Upper lobe of right lung (tissue), 1 donor: ENCODE results near the gene ADIPOQ. TPM values are rescaled to one million over a fixed set of nuclear protein-coding genes. Genes with fewer than 3 reads are reported as not detected.
"Not testable (repeated sequence)": the region's sequence is repeated elsewhere in the genome, so short reads cannot be mapped to it uniquely, and the experiment has no call there.

Experiments used
- ATAC-seq: fragments of 200-7000 bp; cut with Tn5 transposase; one replicate; pipeline ENCODE4 v1.9.1; 2020; ENCODE audit warnings: mild to moderate bottlenecking, moderate library complexity
- DNase-seq: peaks from one replicate; pipeline ENCODE4 v3.0.0-alpha.2; 2020
- H3K27ac ChIP-seq: fragments of 200-600 bp; one replicate; pipeline ENCODE4 v1.8.0; 2022
- H3K27me3 ChIP-seq: fragments of 200-600 bp; one replicate; pipeline ENCODE4 v1.8.0; 2022; ENCODE audit warnings: mild to moderate bottlenecking
- H3K36me3 ChIP-seq: fragments of 200-600 bp; one replicate; pipeline ENCODE4 v1.8.0; 2022
- H3K4me1 ChIP-seq: fragments of 200-600 bp; one replicate; pipeline ENCODE4 v1.8.0; 2022
- H3K4me3 ChIP-seq: fragments of 200-600 bp; one replicate; pipeline ENCODE4 v1.8.0; 2022; ENCODE audit warnings: mild to moderate bottlenecking
- H3K9me3 ChIP-seq: fragments of 200-600 bp; one replicate; pipeline ENCODE4 v1.8.0; 2022
- intact Hi-C: fragments of 100-400 bp; cut with DNase I; formaldehyde crosslinking; loops from one replicate; pipeline ENCODE4 v1.11.0; 2022
- total RNA-seq: library from RNA; stranded (reverse); fragmentation: NEBNext Ultra II Directional; extraction: Animal tissue kit (Norgen Biotek cat#: 25700); gene quantifications from one replicate; pipeline ENCODE4 v1.2.1, GENCODE V29; 2021
- TF ChIP-seq, protein P1 (sequence below): fragments of 200-600 bp; IDR thresholded peaks from one replicate; pipeline ENCODE4 v1.8.0; 2022; ENCODE audit warnings: antibody characterized with exemption
- donor health status: DM: no; HTN: yes; CAD: no; lungs with severe emphysema.

The ADIPOQ gene
- total RNA-seq, 1 donor from 2014 or later: not detected

DNA sequence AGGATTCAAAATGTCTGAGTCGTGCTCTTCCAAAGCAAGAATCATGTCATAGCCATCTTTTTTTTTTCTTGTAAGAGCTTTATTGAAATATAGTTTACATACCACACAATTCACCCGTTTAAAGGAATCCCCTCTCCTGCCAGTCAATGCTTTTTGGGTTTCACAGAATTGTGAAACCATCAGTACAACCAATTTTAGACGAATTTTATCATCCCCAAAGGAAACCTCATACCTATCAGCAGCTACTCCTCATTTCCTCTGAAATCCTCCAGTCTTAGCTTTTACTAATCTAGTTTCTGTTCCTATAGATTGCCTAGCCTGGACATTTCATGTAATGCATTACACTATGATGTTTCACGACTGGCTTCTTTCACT lies 39.6 kb downstream of the ADIPOQ start:
- ATAC-seq: no peak
- intact Hi-C loops: no loop called here

GRCh38 chr3:186882881-186883685 lies 40.6 kb downstream of the ADIPOQ start:
- no peak for ATAC-seq
- no peaks in the 10 kb centered on the region for H3K9me3 ChIP-seq
- H3K27ac ChIP-seq: no peak overlapping the region
- no peak for DNase-seq
- H3K36me3 ChIP-seq: no peaks in the 10 kb centered on the region
- H3K27me3 ChIP-seq: no peaks in the 10 kb centered on the region
- intact Hi-C loops: no loop called here
- TF ChIP-seq, protein P1, sequence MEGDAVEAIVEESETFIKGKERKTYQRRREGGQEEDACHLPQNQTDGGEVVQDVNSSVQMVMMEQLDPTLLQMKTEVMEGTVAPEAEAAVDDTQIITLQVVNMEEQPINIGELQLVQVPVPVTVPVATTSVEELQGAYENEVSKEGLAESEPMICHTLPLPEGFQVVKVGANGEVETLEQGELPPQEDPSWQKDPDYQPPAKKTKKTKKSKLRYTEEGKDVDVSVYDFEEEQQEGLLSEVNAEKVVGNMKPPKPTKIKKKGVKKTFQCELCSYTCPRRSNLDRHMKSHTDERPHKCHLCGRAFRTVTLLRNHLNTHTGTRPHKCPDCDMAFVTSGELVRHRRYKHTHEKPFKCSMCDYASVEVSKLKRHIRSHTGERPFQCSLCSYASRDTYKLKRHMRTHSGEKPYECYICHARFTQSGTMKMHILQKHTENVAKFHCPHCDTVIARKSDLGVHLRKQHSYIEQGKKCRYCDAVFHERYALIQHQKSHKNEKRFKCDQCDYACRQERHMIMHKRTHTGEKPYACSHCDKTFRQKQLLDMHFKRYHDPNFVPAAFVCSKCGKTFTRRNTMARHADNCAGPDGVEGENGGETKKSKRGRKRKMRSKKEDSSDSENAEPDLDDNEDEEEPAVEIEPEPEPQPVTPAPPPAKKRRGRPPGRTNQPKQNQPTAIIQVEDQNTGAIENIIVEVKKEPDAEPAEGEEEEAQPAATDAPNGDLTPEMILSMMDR: no peak
- H3K4me3 ChIP-seq: no peak overlapping the region
- no peaks in the 10 kb centered on the region for H3K4me1 ChIP-seq

More for the DNA sequence above, 39.6 kb downstream of the ADIPOQ start:
- DNase-seq: no peak
- Histone ChIP-seq H3K27me3 (no peaks in the 10 kb centered on the region), H3K4me3 (no peak overlapping the region), H3K36me3 (no peaks in the 10 kb centered on the region), H3K4me1 (no peaks in the 10 kb centered on the region), H3K9me3 (no peaks in the 10 kb centered on the region), H3K27ac (no peak overlapping the region)
- TF ChIP-seq, protein P1: no peak

DNA sequence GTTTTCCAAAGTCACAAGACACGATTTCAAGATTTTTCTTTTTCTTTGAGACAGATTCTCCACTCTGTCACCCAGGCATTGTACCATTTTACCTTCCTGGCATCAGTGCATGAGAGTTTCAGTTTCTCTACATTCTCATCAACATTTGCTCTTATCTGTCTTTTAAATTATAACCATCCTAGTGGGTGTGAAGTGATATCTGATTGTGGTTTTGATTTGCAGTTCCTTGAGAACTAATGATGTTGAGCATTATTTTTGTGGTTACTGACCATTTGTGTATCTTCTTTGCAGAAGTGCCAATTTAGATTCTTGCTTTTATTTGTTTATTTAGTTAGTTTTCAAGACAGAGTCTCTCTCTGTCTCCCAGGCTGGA lies 41.2 kb downstream of the ADIPOQ start:
- H3K4me1 ChIP-seq: no peaks in the 10 kb centered on the region
- no peaks in the 10 kb centered on the region for H3K9me3 ChIP-seq
- intact Hi-C loops: no loop called here
- no peak overlapping the region for H3K27ac ChIP-seq
- no peaks in the 10 kb centered on the region for H3K27me3 ChIP-seq
- TF ChIP-seq, protein P1: no peak
- no peak for DNase-seq
- no peaks in the 10 kb centered on the region for H3K36me3 ChIP-seq
- ATAC-seq: no peak
- H3K4me3 ChIP-seq: no peak overlapping the region

- intact Hi-C loops, H3K4me1 ChIP-seq, H3K4me3 ChIP-seq, ATAC-seq, H3K27me3 ChIP-seq, H3K27ac ChIP-seq, H3K36me3 ChIP-seq, H3K9me3 ChIP-seq, DNase-seq: not testable (repeated sequence)
Measured at GRCh38 chr3:186884868-186885267, 42.4 kb downstream of the ADIPOQ start.

- Histone ChIP-seq H3K4me3 (no peak overlapping the region), H3K27me3 (no peaks in the 10 kb centered on the region), H3K4me1 (no peaks in the 10 kb centered on the region), H3K9me3 (no peaks in the 10 kb centered on the region), H3K27ac (no peak overlapping the region), H3K36me3 (no peaks in the 10 kb centered on the region)
- ATAC-seq: no peak
- no peak for DNase-seq
- TF ChIP-seq, protein P1: no peak
- intact Hi-C loops: no loop called here
Measured at GRCh38 chr3:186886202-186886981, 43.9 kb downstream of the ADIPOQ start.

GRCh38 chr3:186887507-186887938 lies 45.0 kb downstream of the ADIPOQ start:
- H3K4me1 ChIP-seq, H3K36me3 ChIP-seq, ATAC-seq, H3K27me3 ChIP-seq, H3K4me3 ChIP-seq, H3K27ac ChIP-seq, intact Hi-C loops, DNase-seq, H3K9me3 ChIP-seq: not testable (repeated sequence)
